Measurements from ENCODE around the gene FOXP1. TPM values are rescaled to one million over a fixed set of nuclear protein-coding genes. Genes with fewer than 3 reads are reported as not detected.

Gene FOXP1
- total and polyA plus RNA-seq, 2 experiments from 2014 or later: 121 to 132 TPM

GRCh38 chr3:71600646-71601288 is 17.2 kb upstream of the FOXP1 start:
- H3K4me3 ChIP-seq: no peak overlapping the region
- no peak overlapping the region for H3K27ac ChIP-seq
- TF ChIP-seq CTCF (IDR thresholded peaks at IDR 0.05; ENCODE audit: low read depth, low read length): no peak

GRCh38 chr3:71599416-71599815 is 15.9 kb upstream of the FOXP1 start:
- DNase-seq (ENCODE audit: low read depth in 1 of 2, low spot score in 1 of 2): peak in 1 of 2 donors; percentile 42
- Histone ChIP-seq H3K36me3 (no peaks in the 10 kb centered on the region), H3K27ac (no peak overlapping the region), H3K4me3 (no peak overlapping the region), H3K4me1 (ENCODE audit: low read depth) (no peaks in the 10 kb centered on the region), H3K27me3 (no peaks in the 10 kb centered on the region), H3K9me3 (ENCODE audit: low read depth) (no peaks in the 10 kb centered on the region)
- no peak for TF ChIP-seq CTCF (IDR thresholded peaks at IDR 0.05; ENCODE audit: low read depth, low read length)

More at GRCh38 chr3:71600646-71601288, 17.2 kb upstream of the FOXP1 start:
- Histone ChIP-seq H3K4me1 (ENCODE audit: low read depth) (no peaks in the 10 kb centered on the region), H3K9me3 (ENCODE audit: low read depth) (no peaks in the 10 kb centered on the region), H3K36me3 (no peaks in the 10 kb centered on the region), H3K27me3 (no peaks in the 10 kb centered on the region)
- no peak for DNase-seq (ENCODE audit: low read depth in 1 of 2, low spot score in 1 of 2)

GRCh38 chr3:71598292-71598691 is 14.8 kb upstream of the FOXP1 start:
- no peak for TF ChIP-seq CTCF (IDR thresholded peaks at IDR 0.05; ENCODE audit: low read depth, low read length)
- Histone ChIP-seq H3K36me3 (no peaks in the 10 kb centered on the region), H3K4me1 (ENCODE audit: low read depth) (no peaks in the 10 kb centered on the region), H3K27ac (no peak overlapping the region), H3K27me3 (no peaks in the 10 kb centered on the region), H3K4me3 (no peak overlapping the region), H3K9me3 (ENCODE audit: low read depth) (no peaks in the 10 kb centered on the region)
- DNase-seq (ENCODE audit: low read depth in 1 of 2, low spot score in 1 of 2): no peak

GRCh38 chr3:71597286-71597685 is 13.8 kb upstream of the FOXP1 start:
- TF ChIP-seq CTCF (IDR thresholded peaks at IDR 0.05; ENCODE audit: low read depth, low read length): no peak
- H3K27ac ChIP-seq: no peak overlapping the region
- H3K27me3 ChIP-seq: no peaks in the 10 kb centered on the region
- no peak overlapping the region for H3K4me3 ChIP-seq
- H3K4me1 ChIP-seq (ENCODE audit: low read depth): no peaks in the 10 kb centered on the region
- H3K9me3 ChIP-seq (ENCODE audit: low read depth): no peaks in the 10 kb centered on the region
- no peaks in the 10 kb centered on the region for H3K36me3 ChIP-seq
- no peak for DNase-seq (ENCODE audit: low read depth in 1 of 2, low spot score in 1 of 2)

GRCh38 chr3:71593106-71593505 is 9.6 kb upstream of the FOXP1 start:
- no peak overlapping the region for H3K4me3 ChIP-seq
- no peaks in the 10 kb centered on the region for H3K36me3 ChIP-seq
- no peak for TF ChIP-seq CTCF (IDR thresholded peaks at IDR 0.05; ENCODE audit: low read depth, low read length)
- no peaks in the 10 kb centered on the region for H3K4me1 ChIP-seq (ENCODE audit: low read depth)
- no peak overlapping the region for H3K27ac ChIP-seq
- H3K27me3 ChIP-seq: no peaks in the 10 kb centered on the region
- DNase-seq (ENCODE audit: low read depth in 1 of 2, low spot score in 1 of 2): no peak
- H3K9me3 ChIP-seq (ENCODE audit: low read depth): no peaks in the 10 kb centered on the region

Data from cardiac muscle cell (in vitro differentiated cells and primary cell).